Lower leg skin (tissue), 3 donors: ENCODE results near the gene RALY.

Experiments
- CTCF ChIP-seq, 3 donors: fragments of 450-650 bp; IDR thresholded peaks; one replicate each; pipeline ENCODE4 v1.5.1; 2016; ENCODE audit warnings: antibody characterized with exemption in 3 of 3, mild to moderate bottlenecking in 3 of 3, moderate library complexity in 2 of 3
- POLR2A ChIP-seq, 2 donors: fragments of 450-650 bp; IDR thresholded peaks; one replicate each; pipeline ENCODE4 v1.6.1; 2016 to 2017; ENCODE audit warnings: antibody characterized with exemption in 2 of 2, mild to moderate bottlenecking in 1 of 2, moderate library complexity in 1 of 2

GRCh38 chr20:34099675-34100074 is 106.0 kb downstream of the RALY start:
- TF ChIP-seq CTCF (IDR thresholded peaks at IDR 0.05) = no peak
- no peak for TF ChIP-seq POLR2A (IDR thresholded peaks at IDR 0.05)
